Stromal cell of bone marrow (primary cell): ENCODE results near the gene CHST3.
A peak's percentile ranks its signal among the peaks of the same experiment; 100 is the strongest.

Source experiments
- DNase-seq: peaks from one replicate; pipeline ENCODE4 v3.0.0-alpha.2; 2012; ENCODE audit warnings: low read depth

The CHST3 gene

DNA sequence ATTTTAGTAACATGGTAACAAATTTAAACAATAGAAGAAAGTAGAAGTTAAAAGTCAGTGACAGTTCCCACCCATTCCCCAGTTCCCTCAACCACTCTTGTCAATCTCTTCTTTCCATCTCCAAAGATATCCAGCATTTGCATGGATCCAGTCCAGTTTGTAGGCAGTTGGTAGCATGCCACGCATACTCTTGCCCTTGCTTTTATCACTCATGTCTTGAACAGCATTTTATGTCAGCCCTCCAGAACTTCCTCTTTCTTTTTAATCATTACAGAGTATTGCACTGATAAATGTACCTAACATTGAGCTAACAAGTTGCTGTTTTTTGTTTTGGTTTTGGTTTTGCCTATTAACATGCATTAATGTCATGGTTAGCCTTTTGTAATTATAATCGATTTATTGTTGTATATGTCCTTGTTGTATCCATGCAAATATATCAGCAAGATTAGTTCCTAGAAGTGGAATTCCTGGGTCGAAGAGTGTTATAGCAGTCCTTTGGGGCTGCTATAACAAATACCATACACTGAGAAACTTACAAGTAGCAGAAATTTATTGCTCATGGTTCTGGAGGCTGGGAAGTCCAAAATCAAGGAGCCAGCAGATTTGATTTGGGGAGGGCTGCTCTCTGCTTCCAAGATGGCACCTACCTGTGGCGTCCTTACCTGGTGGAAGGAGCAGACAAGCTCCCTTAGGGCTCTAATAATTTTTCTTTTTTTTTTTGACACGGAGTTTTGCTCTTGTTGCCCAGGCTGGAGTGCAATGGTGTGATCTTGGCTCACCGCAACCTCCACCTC lies 25.7 kb downstream of the CHST3 start:
- no peak for DNase-seq

DNA sequence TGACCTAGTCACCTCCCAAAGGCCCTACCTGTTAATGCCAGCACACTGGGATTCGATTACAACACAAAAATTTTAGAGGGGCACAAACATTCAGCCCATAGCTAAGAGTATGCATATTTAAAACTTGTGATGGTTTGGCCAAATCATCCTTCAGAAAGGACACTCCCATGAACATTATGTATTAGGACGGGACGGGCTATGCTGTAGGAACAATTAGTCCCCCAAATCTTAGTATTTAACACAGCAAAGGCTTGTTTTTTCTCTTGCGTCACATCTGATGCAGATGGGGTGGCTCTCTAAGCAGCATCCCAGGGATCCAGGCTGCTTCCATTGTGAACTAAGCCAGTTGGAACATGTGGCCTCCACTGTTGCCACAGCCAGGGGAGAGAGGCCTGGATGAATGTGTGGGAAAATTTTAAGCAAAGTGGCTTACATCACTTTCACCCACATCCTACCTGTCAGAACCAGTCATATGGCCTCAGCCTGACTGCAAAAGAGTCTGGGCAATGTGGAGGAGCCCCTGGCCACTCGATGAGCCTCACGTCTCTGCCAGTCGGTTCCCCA lies 26.6 kb downstream of the CHST3 start:
- DNase-seq = no peak

DNA sequence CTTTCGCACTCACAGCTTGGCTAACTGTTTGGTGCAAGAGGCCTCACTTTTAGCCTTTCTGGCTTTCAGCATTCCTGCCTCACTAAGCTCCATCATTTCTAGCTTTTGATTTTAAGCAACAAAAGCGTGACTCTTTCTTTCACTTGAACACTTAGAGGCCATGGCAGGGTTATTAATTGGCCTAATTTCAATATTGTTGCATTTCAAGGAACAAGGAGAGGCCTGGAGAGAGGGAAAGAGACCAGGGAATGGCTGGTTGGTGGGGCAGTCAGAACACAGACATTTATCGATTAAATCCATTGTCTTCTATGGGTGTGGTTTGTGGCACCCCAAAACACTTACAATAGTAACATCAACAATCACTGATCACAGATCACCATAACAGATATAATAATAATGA lies 31.3 kb downstream of the CHST3 start:
- no peak for DNase-seq

DNA sequence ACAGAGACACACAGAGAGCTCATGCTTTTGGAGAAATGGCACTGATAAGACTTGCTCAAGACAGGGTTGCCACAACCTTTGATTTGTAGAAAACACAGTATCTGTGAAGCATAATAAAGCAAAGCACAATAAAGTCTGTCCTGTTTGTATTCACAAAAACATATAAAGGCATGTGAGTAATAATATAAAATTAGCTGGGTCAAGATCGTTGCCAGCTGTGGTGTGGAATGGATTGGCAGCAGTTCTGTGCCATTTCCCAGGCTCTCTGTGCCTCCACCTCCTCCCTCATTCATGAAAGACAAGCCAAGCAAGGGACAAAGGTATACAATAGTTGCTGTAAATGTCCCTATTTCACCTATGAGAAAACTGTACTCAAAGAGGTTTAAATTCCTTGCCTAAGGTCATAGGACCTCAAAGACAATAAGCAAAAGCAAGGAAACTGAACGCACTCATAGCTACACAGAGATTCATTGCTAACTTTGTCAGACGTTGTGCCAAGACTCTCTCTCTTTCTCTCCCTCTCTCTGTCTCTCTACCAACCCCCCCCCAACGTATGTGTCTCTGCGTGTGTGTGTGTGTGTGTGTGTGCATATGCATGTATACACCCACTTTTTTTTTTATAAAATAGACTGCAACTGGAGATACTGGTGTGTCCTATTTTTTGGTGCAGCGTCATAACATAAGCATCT lies 31.8 kb downstream of the CHST3 start:
- no peak for DNase-seq

DNA sequence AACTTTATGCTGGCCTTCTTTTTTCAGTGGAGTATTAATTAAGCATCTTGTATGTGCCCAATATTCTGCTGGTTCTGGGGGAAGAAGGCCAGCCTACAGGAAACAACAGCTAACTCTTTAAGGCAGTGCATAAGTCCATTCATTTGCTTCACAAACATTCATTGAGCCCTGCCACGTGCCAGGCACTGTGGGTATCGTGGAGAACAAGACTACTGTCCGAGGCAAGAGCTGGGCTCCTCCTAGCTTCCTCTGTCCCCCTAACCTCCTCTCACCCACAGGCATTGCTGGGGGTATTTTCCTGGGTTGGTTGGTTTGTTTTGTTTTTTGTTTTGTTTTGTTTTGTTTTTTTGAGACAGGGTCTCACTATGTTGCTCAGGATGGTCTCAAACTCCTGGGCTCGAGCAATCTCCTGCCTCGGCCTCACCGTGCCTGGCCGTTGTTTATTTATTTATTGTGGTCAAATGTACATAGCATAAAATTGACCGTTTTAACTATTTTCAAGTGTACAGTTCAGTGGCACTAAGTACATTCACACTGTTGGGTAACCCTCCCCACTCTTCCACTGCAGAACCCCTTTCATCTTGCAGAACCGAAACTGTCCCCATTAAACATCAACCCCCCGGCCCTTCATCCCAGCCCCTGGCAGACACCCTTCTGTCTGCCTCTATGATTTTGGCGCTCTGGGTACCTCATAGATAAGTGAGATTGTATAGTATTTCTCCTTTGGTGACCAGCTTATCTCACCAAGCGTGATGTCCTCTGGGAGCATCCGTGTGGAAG lies 32.6 kb downstream of the CHST3 start:
- DNase-seq = no peak

DNA sequence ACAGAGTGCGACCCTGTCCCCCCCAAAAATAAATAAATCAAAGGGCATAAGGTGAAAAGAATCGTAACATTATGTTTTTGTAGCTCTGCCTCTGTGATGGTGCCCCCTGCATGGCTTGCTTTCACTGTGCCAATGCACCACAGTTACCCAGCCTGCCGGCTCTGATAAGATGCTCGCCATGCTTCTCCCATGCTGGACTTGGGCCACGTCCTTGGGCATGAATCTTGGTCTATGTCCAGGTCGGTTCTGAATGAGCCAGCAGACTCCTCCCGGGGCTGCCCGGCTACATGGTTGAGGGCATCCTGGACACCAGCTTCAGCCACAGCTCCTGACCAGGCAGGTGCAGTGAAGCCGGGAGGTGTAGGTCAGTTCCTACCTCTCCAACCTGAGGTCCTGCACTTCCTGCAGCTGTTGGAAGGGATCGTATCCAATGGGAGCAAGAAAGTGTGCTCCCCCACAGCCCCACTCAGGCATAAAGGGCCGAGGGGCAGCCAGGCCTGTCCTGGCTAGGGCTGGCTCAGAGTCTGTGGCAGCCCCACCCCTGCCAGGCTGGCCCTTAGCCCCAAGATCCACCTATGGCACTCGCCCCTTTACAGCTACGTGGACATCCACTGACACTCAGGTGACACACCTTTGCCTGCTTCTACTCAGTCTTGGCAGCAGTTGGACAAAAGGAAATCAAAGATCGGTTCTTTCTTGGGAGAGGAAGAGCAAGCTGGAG lies 34.1 kb downstream of the CHST3 start:
- DNase-seq = no peak

DNA sequence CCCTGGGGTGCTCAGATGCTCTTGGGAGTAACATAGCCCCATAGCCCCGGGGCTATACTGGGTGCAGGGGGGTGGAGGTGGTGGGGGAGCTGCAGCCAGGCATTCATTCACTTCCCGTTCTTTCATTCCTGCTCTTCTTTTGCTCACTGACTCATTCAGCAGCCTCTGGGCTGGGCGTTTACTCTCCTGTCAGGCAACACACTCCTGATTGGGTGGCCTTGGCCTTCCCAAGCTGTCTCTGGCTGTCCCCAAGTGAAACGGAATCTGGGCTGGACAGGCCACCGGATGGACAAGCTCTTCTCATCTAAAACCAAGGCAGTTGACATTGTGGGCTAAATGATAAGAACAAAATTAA lies 34.6 kb downstream of the CHST3 start:
- DNase-seq = no peak

DNA sequence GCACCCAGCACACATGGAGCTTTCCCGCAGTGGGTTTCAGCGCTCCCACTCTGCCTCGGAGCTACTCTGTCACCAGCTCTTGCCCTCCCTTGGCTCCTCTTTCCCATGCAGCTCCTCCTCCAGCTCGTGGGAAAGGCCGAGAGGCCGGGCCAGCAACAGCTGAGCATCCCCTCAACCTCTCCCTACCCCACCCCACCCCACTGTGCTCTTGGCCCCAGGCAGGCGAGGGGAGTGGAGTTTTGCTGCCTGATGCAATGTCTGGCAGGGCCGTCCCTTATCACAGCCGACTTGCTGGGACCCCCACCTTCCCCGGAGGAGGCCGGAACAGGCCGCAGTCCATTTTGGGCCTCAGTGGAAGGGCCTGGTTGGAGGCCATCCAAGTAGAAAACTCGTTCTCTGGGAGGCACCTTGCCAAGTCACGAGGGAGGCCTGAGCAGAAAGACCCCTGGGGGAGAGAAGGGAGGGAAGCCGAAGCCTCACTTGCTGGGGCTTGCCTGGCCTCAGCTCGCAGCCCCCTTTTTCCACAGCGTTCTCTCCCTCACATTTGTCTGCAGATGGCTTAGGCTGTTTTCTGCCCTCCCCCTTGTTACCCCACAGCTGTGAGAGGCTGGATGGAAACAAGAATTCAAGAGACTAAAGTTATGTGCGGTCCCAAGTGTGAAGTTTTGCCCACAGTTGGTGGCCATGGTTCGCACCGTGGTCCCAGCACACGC lies 35.3 kb downstream of the CHST3 start:
- no peak for DNase-seq

DNA sequence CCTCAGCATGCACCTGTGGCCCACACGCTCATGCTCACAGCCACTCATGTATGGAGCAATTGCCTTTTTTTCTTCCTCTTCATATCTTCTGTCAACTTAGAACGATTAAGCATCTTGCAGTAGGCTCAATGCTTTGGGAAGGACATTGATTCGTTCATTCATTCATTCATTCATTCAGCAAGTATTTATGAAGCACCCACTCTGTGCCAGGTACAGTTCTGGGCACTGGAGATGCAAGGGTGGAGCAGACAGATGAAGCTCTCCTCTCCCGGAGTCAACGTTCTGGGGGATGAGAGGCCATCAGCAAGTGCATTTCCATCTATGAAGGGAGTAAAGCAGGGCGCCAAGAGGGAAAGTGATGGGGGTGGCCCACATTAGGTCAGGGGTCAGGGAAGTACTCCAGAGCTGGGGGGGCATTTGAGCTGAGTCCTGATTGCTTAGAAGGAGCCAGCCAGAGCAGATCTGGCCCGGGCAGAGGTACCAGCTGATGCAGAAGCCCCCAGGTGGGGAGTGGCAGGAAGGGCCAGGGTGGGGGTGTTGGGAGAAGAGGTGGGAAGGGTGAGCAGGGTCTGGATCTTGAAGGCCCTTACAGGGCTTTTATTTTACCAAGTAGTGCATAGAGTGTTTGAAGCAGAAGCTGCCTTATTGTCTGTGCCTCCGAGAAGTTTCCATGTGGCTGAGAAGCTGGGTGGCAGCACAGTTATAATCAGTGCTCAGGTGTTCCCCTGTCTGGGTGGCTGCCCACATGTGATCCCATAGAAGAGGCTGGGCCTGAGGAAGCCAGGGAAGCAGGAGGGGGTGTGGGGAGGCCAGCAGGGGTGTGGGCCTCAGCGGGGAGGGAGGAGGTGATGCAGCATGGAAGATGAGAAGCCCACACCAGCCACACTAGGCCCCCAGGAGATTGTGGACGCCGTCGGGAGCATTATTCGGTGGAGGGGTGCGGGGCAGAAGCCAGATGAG lies 36.2 kb downstream of the CHST3 start:
- DNase-seq = no peak

DNA sequence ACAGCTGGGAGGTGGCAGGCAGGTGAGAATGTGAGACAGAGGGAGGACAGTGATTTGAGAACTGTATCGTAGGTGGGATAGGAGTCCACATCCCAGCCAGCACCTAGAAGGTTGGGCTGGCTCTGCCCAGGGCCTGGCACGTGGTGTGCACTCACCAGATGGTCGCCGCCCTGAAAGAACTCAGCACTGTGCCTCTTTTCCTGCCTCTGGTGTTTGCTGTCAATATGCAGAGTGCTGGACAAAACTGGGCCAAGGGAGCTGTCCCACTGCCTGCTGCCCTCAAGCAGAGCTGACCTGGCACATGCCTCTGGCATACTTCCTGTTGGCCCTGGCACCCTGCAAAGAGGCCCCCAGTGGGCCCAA lies 36.8 kb downstream of the CHST3 start:
- DNase-seq = no peak

DNA sequence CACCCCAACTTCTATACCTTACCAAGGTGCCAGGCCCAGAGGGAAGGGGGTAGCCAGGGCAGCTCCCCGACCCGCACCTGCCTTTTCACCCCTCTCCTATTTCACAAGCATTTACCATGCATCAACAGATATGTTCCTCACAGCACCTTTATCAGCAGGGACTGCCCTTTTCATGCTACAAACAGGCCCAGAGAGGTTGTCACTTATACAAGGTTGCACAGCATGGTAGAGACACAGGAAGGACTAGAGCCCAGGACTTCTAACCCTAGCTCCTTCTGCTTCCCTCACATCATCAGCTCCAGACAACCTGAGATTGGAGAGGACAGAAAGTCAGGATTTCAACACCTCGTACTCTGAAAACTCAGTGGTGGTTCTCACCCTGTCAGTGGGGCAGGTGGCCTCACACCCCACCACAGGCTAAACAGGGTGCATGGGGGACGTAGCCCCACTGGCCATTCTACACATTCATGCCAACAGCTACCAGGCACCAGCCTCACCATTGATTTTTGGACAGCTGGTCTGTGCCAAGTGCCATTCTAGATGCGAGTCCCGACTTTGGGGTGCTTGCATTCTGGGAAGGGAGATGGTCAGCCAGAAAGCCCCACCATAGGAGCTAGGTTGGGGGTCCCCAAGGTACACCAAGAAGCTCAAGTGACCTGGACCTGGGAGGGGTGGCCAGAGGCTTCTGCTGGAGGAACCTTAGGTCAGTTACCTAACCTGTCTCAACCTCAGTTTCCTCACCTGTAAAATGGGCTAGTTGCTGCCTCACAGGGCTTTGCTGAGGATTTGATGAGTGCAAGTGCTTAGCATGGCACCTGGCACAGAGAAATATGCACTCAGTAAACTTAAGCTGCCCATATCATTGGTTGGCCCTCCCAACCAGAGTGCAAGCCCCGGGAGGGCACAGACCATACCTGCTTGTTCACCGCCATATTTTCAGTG lies 38.4 kb downstream of the CHST3 start:
- DNase-seq = no peak

DNA sequence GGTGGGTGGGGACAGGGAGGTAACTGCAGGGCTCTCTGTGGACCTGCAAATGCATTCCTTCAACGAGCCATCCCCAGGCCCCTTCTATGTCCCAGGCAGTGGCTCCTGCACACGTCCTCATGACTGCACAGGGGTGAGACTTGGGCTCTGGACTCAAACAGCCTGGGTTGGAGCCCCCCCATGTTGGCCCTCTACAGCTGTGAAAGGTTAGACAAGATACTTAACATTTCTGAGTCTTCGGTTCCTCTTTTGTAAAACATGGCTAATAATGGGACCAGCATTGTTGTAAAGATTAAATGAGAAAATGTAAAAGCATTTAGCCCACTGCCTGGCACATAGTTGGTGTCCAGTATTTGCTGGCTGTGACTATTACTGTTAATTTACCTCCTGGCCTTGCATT lies 41.8 kb downstream of the CHST3 start:
- DNase-seq = no peak

DNA sequence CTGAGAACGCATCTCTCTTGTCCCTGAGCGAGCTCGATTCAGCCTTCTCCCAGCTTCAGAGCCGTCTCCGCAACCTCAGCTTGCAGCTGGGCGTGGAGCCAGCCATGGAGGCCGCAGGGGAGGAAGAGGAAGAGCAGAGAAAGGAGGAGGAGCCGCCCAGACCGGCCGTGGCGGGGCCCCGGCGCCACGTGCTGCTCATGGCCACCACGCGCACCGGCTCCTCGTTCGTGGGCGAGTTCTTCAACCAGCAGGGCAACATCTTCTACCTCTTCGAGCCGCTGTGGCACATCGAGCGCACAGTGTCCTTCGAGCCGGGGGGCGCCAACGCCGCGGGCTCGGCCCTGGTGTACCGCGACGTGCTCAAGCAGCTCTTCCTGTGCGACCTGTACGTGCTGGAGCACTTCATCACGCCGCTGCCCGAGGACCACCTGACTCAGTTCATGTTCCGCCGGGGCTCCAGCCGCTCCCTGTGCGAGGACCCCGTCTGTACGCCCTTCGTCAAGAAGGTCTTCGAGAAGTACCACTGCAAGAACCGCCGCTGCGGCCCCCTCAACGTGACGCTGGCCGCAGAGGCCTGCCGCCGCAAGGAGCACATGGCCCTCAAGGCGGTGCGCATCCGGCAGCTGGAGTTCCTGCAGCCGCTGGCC lies 43.2 kb downstream of the CHST3 start:
- DNase-seq = no peak

DNA sequence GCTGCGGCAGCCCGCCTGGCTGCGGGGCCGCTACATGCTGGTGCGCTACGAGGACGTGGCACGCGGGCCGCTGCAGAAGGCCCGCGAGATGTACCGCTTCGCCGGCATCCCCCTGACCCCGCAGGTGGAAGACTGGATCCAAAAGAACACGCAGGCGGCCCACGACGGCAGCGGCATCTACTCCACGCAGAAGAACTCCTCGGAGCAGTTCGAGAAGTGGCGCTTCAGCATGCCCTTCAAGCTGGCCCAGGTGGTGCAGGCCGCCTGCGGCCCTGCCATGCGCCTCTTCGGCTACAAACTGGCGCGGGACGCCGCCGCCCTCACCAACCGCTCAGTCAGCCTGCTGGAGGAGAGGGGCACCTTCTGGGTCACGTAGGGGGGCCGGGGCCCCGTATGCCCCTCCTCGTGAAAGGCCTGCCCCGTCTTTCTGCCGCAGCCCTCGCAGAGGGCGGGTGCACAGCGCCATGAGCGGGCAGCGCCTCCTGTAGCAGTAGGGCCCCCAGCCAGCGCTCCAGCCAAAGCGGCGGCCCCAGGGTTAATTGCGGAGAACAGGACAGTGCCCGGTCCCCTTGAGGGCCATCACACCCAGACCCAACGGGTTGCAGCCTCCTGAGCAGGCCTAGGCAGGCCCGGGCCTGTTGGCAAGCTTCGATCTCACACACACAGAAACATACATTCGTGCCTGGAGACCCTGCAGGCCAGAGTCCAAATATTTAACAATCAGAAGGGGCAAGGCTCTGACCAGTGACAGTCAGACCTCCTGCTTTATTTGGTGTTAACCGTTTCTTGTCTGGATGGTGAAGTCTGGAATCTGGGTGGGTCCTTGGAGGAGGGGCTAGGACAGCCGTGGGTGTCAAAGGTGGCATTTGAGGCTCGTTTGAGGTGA lies 44.1 kb downstream of the CHST3 start:
- DNase-seq = no peak

DNA sequence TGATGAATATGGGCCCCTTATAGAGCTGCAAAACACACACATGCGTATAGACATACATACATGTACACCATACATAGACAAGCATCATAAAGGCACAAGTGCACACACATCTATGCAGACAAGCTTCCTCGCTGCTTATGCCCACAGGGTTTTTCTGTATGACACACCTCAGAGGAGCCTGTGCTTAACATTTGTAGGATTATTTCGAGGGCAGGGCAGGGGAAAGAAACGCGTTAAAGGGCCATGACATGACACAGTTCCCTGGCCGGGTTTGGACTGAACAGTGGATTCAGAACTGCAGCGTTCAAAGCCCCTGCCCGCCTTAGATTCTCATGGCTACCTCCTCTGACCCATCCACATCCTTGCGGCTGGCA lies 44.8 kb downstream of the CHST3 start:
- DNase-seq = no peak

DNA sequence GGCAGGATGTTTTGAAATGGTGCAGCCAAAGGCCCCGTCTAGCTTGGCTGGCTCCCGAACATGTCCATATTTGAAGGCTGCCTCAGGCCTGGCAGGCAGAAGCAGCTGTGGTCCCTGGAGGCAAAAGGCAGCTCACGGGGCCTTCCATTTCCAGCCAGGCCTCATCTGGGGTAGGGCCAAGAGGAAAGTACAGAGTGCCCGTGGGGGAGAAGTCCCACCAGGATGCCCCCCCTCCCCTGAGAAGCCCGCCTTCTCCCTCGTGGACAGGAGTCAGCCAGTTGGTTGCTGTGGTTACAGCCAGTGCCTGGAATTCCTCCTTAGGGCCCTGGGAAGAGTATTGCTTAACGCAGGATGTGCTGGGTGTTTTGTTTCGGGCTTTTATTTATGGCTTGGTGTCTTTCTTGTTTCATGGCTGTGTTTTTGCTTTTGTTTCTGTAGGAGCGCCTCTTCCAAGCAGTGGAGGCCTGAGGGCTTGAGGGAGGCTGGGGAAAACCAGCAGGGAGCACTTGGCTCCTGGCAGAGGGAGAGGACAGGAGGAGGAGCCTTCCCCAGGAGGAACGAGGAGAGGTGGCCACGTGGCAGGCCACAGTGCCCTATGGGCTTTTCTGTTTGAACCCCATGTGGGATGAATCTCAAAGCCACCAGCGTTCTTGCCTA lies 45.4 kb downstream of the CHST3 start:
- peak; percentile 98 for DNase-seq
